Stomach (tissue), 9 donors: Measurements from ENCODE around the gene FRAS1. TPM values are rescaled to one million over a fixed set of nuclear protein-coding genes. Genes with fewer than 3 reads are reported as not detected.

Experiments used
- DNase-seq, 2 donors: peaks; one replicate each; pipeline versions ENCODE4 v3.0.0 to v3.0.0-alpha.2; 2013 to 2019
- H3K27ac ChIP-seq, 5 donors: fragments of 200-600 bp in 4 of 5; sonication (generic) in 4 of 5; one replicate each; pipeline ENCODE4 v1.5.1; 2013 to 2019; ENCODE audit warnings: mild to moderate bottlenecking in 1 of 5, moderate library complexity in 1 of 5
- H3K27me3 ChIP-seq, 3 donors: fragments of 200-600 bp; sonication (generic); one replicate each; pipeline ENCODE4 v1.5.1; 2017 to 2019; ENCODE audit warnings: mixed run types in 1 of 3
- H3K36me3 ChIP-seq, 4 donors: fragments of 200-600 bp; sonication (generic); 1 replicate in 3 of 4; 2 replicates in 1 of 4; pipeline ENCODE4 v1.5.1; 2016 to 2019
- H3K4me1 ChIP-seq, 4 donors: fragments of 200-600 bp; sonication (generic); one replicate each; pipeline ENCODE4 v1.5.1; 2016 to 2019
- H3K4me3 ChIP-seq, 4 donors: fragments of 200-600 bp; sonication (generic) in 3 of 4; one replicate each; pipeline ENCODE4 v1.5.1; 2016 to 2019; ENCODE audit warnings: mild to moderate bottlenecking in 1 of 4
- H3K9me3 ChIP-seq, 4 donors: fragments of 200-600 bp; sonication (generic); one replicate each; pipeline ENCODE4 v1.5.1; 2016 to 2019
- CTCF ChIP-seq, 7 experiments: fragments of 450-650 bp in 4 of 7; fragments of 200-600 bp in 3 of 7; sonication (generic) in 3 of 7; IDR thresholded peaks; one replicate each; pipeline ENCODE4 v1.5.1; 2016 to 2019; ENCODE audit warnings: antibody characterized with exemption in 7 of 7, control low read depth in 2 of 7, mild to moderate bottlenecking in 1 of 7
- EP300 ChIP-seq: sonication (generic); formaldehyde crosslinking; IDR thresholded peaks from one replicate; pipeline ENCODE4 v1.6.1; 2017; ENCODE audit warnings: antibody characterized with exemption
- POLR2A ChIP-seq, 4 donors: fragments of 450-650 bp; IDR thresholded peaks; one replicate each; pipeline ENCODE4 v1.6.1; 2016; ENCODE audit warnings: antibody characterized with exemption in 4 of 4, control low read depth in 2 of 4, mild to moderate bottlenecking in 1 of 4, moderate library complexity in 1 of 4
- POLR2AphosphoS5 ChIP-seq, 3 donors: sonication (generic); formaldehyde crosslinking; IDR thresholded peaks; one replicate each; pipeline ENCODE4 v1.6.1; 2016; ENCODE audit warnings: antibody characterized with exemption in 3 of 3
- WGBS, 5 donors: extraction: QIAGEN DNeasy Blood & Tissue Kit in 3 of 5; methylation state at CpG; one replicate each; pipeline versions ENCODE4 v1.1.5 to v1.1.7; 2013 to 2018; 5-methylcytosine and 5-hydroxymethylcytosine counted together
- intact Hi-C: fragments of 100-400 bp; cut with DNase I; formaldehyde crosslinking; loops from one replicate; pipeline ENCODE4 v1.15.1; 2023; ENCODE audit warnings: low total_unique reads
- polyA plus RNA-seq, 3 donors: library from polyadenylated mRNA; stranded (reverse); fragments of 200-250 nt; gene quantifications; one replicate each; pipeline ENCODE4 v1.2.3, GENCODE V29; 2013
- total RNA-seq, 5 donors: library from RNA; depleted of rRNA; stranded (reverse); fragments of >200 nt; gene quantifications; one replicate each; pipeline versions ENCODE4 v1.1.0 to v1.2.3, GENCODE V29; 2014 to 2016
- donor health status: healthy with polysubstance abuse.
- donor health status: Bipolar disorder and iron deficiency.
- donor health status: healthy.

The FRAS1 gene
- total and polyA plus RNA-seq, 8 donors = under 0.01 to 12.7 (median 2.0) TPM

GRCh38 chr4:78222575-78223186 lies 165.6 kb downstream of the FRAS1 start:
- intact Hi-C loops = no loop called here
- 49 to 65% (median 50%) methylated on average over 8 of the region's 8 CpGs for WGBS, 5 donors
- H3K27me3 ChIP-seq = no peaks in the 10 kb centered on the region

GRCh38 chr4:78225236-78225635 lies 168.1 kb downstream of the FRAS1 start:
- Histone ChIP-seq H3K9me3 (no peaks in the 10 kb centered on the region), H3K27ac (no peak overlapping the region), H3K4me1 (no peaks in the 10 kb centered on the region), H3K4me3 (no peak overlapping the region), H3K36me3 (no peaks in the 10 kb centered on the region), H3K27me3 (no peaks in the 10 kb centered on the region)
- no peak for TF ChIP-seq EP300
- TF ChIP-seq CTCF (IDR thresholded peaks at IDR 0.05) = no peak
- no peak for TF ChIP-seq POLR2AphosphoS5 (IDR thresholded peaks at IDR 0.05)
- no peak for TF ChIP-seq POLR2A (IDR thresholded peaks at IDR 0.05)
- WGBS, 5 donors = 34 to 68% (median 59%) methylated on average over 3 of the region's 3 CpGs
- peak in 1 of 2 donors; percentile 58 for DNase-seq
- intact Hi-C loops = no loop called here

More at GRCh38 chr4:78222575-78223186, 165.6 kb downstream of the FRAS1 start:
- TF ChIP-seq EP300 (no peak), CTCF (IDR thresholded peaks at IDR 0.05) (no peak), POLR2AphosphoS5 (IDR thresholded peaks at IDR 0.05) (no peak), POLR2A (IDR thresholded peaks at IDR 0.05) (no peak)
- no peak overlapping the region for H3K4me3 ChIP-seq
- no peak overlapping the region for H3K27ac ChIP-seq
- no peaks in the 10 kb centered on the region for H3K4me1 ChIP-seq
- no peaks in the 10 kb centered on the region for H3K36me3 ChIP-seq
- no peaks in the 10 kb centered on the region for H3K9me3 ChIP-seq
- peak in 1 of 2 donors; percentile 27 for DNase-seq

- H3K9me3 ChIP-seq = no peaks in the 10 kb centered on the region
- no peak overlapping the region for H3K4me3 ChIP-seq
- no peak for TF ChIP-seq POLR2A (IDR thresholded peaks at IDR 0.05)
- TF ChIP-seq EP300 = no peak
- TF ChIP-seq POLR2AphosphoS5 (IDR thresholded peaks at IDR 0.05) = no peak
- TF ChIP-seq CTCF (IDR thresholded peaks at IDR 0.05) = no peak
- H3K27ac ChIP-seq = no peak overlapping the region
- DNase-seq = no peak
- no peaks in the 10 kb centered on the region for H3K36me3 ChIP-seq
- intact Hi-C loops = no loop called here
- H3K27me3 ChIP-seq = no peaks in the 10 kb centered on the region
- H3K4me1 ChIP-seq = no peaks in the 10 kb centered on the region
These were observed 169.2 kb downstream of the FRAS1 start for GRCh38 chr4:78226279-78226678.

- no peaks in the 10 kb centered on the region for H3K4me1 ChIP-seq
- no peak overlapping the region for H3K4me3 ChIP-seq
- no peaks in the 10 kb centered on the region for H3K36me3 ChIP-seq
- intact Hi-C loops = no loop called here
- no peak overlapping the region for H3K27ac ChIP-seq
- 79 to 100% (median 91%) methylated on average over 1 of the region's 1 CpG for WGBS, 5 donors
- no peaks in the 10 kb centered on the region for H3K27me3 ChIP-seq
- TF ChIP-seq POLR2A (IDR thresholded peaks at IDR 0.05) (no peak), EP300 (no peak), POLR2AphosphoS5 (IDR thresholded peaks at IDR 0.05) (no peak)
- no peak for DNase-seq
- H3K9me3 ChIP-seq = no peaks in the 10 kb centered on the region
These were observed 170.4 kb downstream of the FRAS1 start for GRCh38 chr4:78227411-78228057.

GRCh38 chr4:78235800-78236199 lies 178.7 kb downstream of the FRAS1 start:
- TF ChIP-seq CTCF (IDR thresholded peaks at IDR 0.05) (no peak), POLR2AphosphoS5 (IDR thresholded peaks at IDR 0.05) (no peak), EP300 (no peak), POLR2A (IDR thresholded peaks at IDR 0.05) (no peak)

More at GRCh38 chr4:78235800-78236199, 178.7 kb downstream of the FRAS1 start:
- no peak for DNase-seq
- H3K4me1 ChIP-seq = no peaks in the 10 kb centered on the region
- no peak overlapping the region for H3K27ac ChIP-seq
- H3K9me3 ChIP-seq = no peaks in the 10 kb centered on the region
- no peak overlapping the region for H3K4me3 ChIP-seq
- intact Hi-C loops = no loop called here
- H3K27me3 ChIP-seq = no peaks in the 10 kb centered on the region
- no peaks in the 10 kb centered on the region for H3K36me3 ChIP-seq
